WTC11 (cell line): ENCODE data around the gene CHMP2B. TPM values are rescaled to one million over a fixed set of nuclear protein-coding genes. Genes with fewer than 3 reads are reported as not detected.

ENCODE experiments used
- ATAC-seq: fragments of 200-7000 bp; cut with Tn5 transposase; 2 replicates; pipeline ENCODE4 v1.10.0; 2021; ENCODE audit warnings: mild to moderate bottlenecking, moderate library complexity
- CTCF ChIA-PET: fragments of 300-600 bp; sonication (Branson Sonifier 250); formaldehyde crosslinking; loops from one replicate; lab custom pipeline; 2021; ENCODE audit warnings: antibody characterized with exemption; lab: Charles Lee
- POLR2A ChIA-PET: fragments of 350-600 bp; sonication (Branson Sonifier 250); formaldehyde crosslinking; loops from one replicate; lab custom pipeline; 2021; ENCODE audit warnings: antibody characterized with exemption; lab: Charles Lee
- DNase-seq: peaks from one replicate; pipeline ENCODE4 v3.0.0; 2021; ENCODE audit warnings: low spot score
- H3K27ac Mint-ChIP-seq: 2 replicates; pipeline ENCODE4 v1.8.0; 2021; ENCODE audit warnings: mixed read lengths
- H3K27me3 Mint-ChIP-seq: 2 replicates; pipeline ENCODE4 v1.8.0; 2021; ENCODE audit warnings: low read depth, mild to moderate bottlenecking, moderate library complexity, mixed read lengths
- H3K36me3 Mint-ChIP-seq: 2 replicates; pipeline ENCODE4 v1.8.0; 2021; ENCODE audit warnings: mixed read lengths
- H3K4me1 Mint-ChIP-seq: 2 replicates; pipeline ENCODE4 v1.8.0; 2022; ENCODE audit warnings: mixed read lengths
- H3K4me3 Mint-ChIP-seq: 2 replicates; pipeline ENCODE4 v1.8.0; 2021; ENCODE audit warnings: mild to moderate bottlenecking, moderate library complexity, mixed read lengths
- H3K9me3 Mint-ChIP-seq: 2 replicates; pipeline ENCODE4 v1.8.0; 2021; ENCODE audit warnings: mixed read lengths
- ATF3 ChIP-seq: sonication (generic); formaldehyde crosslinking; conservative IDR thresholded peaks from 2 replicates; pipeline ENCODE4 v1.8.1; 2022; ENCODE audit warnings: mild to moderate bottlenecking, missing genetic modification reagents
- CTCF ChIP-seq: fragments of 200-600 bp; IDR thresholded peaks from 2 replicates; pipeline ENCODE4 v1.8.0; 2022; ENCODE audit warnings: antibody characterized with exemption
- E2F5 ChIP-seq: sonication (generic); formaldehyde crosslinking; IDR thresholded peaks from 2 replicates; pipeline ENCODE4 v1.8.1; 2022; ENCODE audit warnings: mild to moderate bottlenecking, moderate library complexity, missing genetic modification reagents
- ERG ChIP-seq: fragments of 250-450 bp; sonication (Bioruptor Pico); IDR thresholded peaks from 2 replicates; pipeline ENCODE4 v1.8.0; 2021; ENCODE audit warnings: mild to moderate bottlenecking
- ESRRA ChIP-seq: sonication (generic); formaldehyde crosslinking; IDR thresholded peaks from 2 replicates; pipeline ENCODE4 v1.8.1; 2022; ENCODE audit warnings: mild to moderate bottlenecking, missing genetic modification reagents, borderline replicate concordance
- FOXJ3 ChIP-seq: sonication (generic); formaldehyde crosslinking; IDR thresholded peaks from 2 replicates; pipeline ENCODE4 v1.9.0; 2021; ENCODE audit warnings: missing genetic modification reagents, mild to moderate bottlenecking, borderline replicate concordance
- FOXK1 ChIP-seq: sonication (generic); formaldehyde crosslinking; IDR thresholded peaks from 2 replicates; pipeline ENCODE4 v1.8.0; 2022; ENCODE audit warnings: mild to moderate bottlenecking, moderate library complexity, missing genetic modification reagents
- FOXP4 ChIP-seq: sonication (generic); formaldehyde crosslinking; IDR thresholded peaks from 2 replicates; pipeline ENCODE4 v1.8.0; 2022; ENCODE audit warnings: mild to moderate bottlenecking, missing genetic modification reagents
- GABPB1 ChIP-seq: sonication (generic); formaldehyde crosslinking; IDR thresholded peaks from 2 replicates; pipeline ENCODE4 v1.8.1; 2023; ENCODE audit warnings: mild to moderate bottlenecking, missing genetic modification reagents
- GRHL2 ChIP-seq: fragments of 250-450 bp; sonication (Bioruptor Pico); IDR thresholded peaks from 2 replicates; pipeline ENCODE4 v1.8.0; 2022; ENCODE audit warnings: mild to moderate bottlenecking, moderate library complexity; ENCODE audit not compliant: insufficient replicate concordance, severe bottlenecking
- IRF2 ChIP-seq: sonication (generic); formaldehyde crosslinking; IDR thresholded peaks from 2 replicates; pipeline ENCODE4 v1.8.0; 2022; ENCODE audit warnings: low read depth, missing genetic modification reagents, borderline replicate concordance
- NFATC4 ChIP-seq: fragments of 250-450 bp; sonication (Bioruptor Pico); IDR thresholded peaks from 2 replicates; pipeline ENCODE4 v1.9.0; 2021; ENCODE audit warnings: mild to moderate bottlenecking
- NR2C2 ChIP-seq: sonication (generic); formaldehyde crosslinking; IDR thresholded peaks from 2 replicates; pipeline ENCODE4 v1.8.0; 2022; ENCODE audit warnings: mild to moderate bottlenecking, missing genetic modification reagents
- NR3C1 ChIP-seq: sonication (generic); formaldehyde crosslinking; conservative IDR thresholded peaks from 2 replicates; pipeline ENCODE4 v1.8.1; 2023; ENCODE audit warnings: low read depth, mild to moderate bottlenecking, missing genetic modification reagents
- OVOL2 ChIP-seq: fragments of 250-450 bp; sonication (Bioruptor Pico); IDR thresholded peaks from 2 replicates; pipeline ENCODE4 v1.9.0; 2021; ENCODE audit warnings: mild to moderate bottlenecking, borderline replicate concordance
- SMAD3 ChIP-seq: sonication (generic); formaldehyde crosslinking; IDR thresholded peaks from 2 replicates; pipeline ENCODE4 v1.8.0; 2022; ENCODE audit warnings: missing genetic modification reagents, mild to moderate bottlenecking, borderline replicate concordance
- SOX15 ChIP-seq: fragments of 250-450 bp; sonication (Bioruptor Pico); IDR thresholded peaks from 2 replicates; pipeline ENCODE4 v1.9.0; 2021; ENCODE audit warnings: mild to moderate bottlenecking
- TCF7 ChIP-seq: sonication (generic); formaldehyde crosslinking; IDR thresholded peaks from 2 replicates; pipeline ENCODE4 v1.8.0; 2022; ENCODE audit warnings: mild to moderate bottlenecking, low read depth, missing genetic modification reagents, moderate library complexity
- TP53 ChIP-seq: sonication (generic); formaldehyde crosslinking; IDR thresholded peaks from 2 replicates; pipeline ENCODE4 v1.8.1; 2023; ENCODE audit warnings: mild to moderate bottlenecking, missing genetic modification reagents
- ZBTB21 ChIP-seq: sonication (generic); formaldehyde crosslinking; IDR thresholded peaks from 2 replicates; pipeline ENCODE4 v1.8.1; 2023; ENCODE audit warnings: mild to moderate bottlenecking, missing genetic modification reagents, borderline replicate concordance
- ZNF138 ChIP-seq: sonication (generic); formaldehyde crosslinking; conservative IDR thresholded peaks from 2 replicates; pipeline ENCODE4 v1.8.1; 2022; ENCODE audit warnings: mild to moderate bottlenecking, moderate library complexity, missing genetic modification reagents
- ZNF219 ChIP-seq: sonication (generic); formaldehyde crosslinking; IDR thresholded peaks from 2 replicates; pipeline ENCODE4 v1.8.0; 2023; ENCODE audit warnings: missing genetic modification reagents, mild to moderate bottlenecking, borderline replicate concordance
- ZNF671 ChIP-seq: fragments of 250-450 bp; sonication (Bioruptor Pico); IDR thresholded peaks from 2 replicates; pipeline ENCODE4 v1.8.0; 2021; ENCODE audit warnings: mild to moderate bottlenecking
- total RNA-seq: library from RNA; stranded (reverse); gene quantifications from 3 replicates; pipeline ENCODE4 v1.2.3, GENCODE V29; 2021
- TF ChIP-seq, protein P1 (sequence below): sonication (generic); formaldehyde crosslinking; conservative IDR thresholded peaks from 2 replicates; pipeline ENCODE4 v1.8.1; 2023; ENCODE audit warnings: mild to moderate bottlenecking, low read depth, missing genetic modification reagents, moderate library complexity
- TF ChIP-seq, protein P2 (sequence below): sonication (generic); formaldehyde crosslinking; IDR thresholded peaks from 2 replicates; pipeline ENCODE4 v1.8.0; 2023; ENCODE audit warnings: missing genetic modification reagents
- TF ChIP-seq, protein P3 (sequence below): sonication (generic); formaldehyde crosslinking; IDR thresholded peaks from 2 replicates; pipeline ENCODE4 v1.8.1; 2023; ENCODE audit warnings: mild to moderate bottlenecking, moderate library complexity, missing genetic modification reagents

CHMP2B gene
- total RNA-seq, 1 experiment from 2014 or later: 37.8 TPM

DNA sequence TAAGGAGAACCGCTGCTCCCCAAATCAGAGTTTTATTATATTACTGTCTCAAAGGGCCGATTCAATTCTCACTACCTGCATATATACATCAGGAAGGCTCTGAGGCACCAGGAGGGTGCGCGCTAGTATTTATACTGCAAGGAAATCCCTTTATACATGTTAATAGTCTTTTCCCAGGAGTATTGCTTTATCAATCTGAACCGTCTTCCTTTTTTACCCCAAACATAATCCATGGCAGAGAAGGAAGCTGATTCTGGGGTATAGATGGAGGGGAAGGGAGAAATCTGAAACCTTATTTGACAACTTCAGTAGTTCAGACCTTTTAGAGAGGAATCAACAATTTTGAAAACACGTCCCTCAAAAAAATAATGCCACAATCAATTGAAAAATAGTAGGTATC lies 49.4 kb downstream of the CHMP2B start, which contains the start of gene POU1F1:
TSS of gene POU1F1 (minus strand) at position 101 of the 400 bp plus-strand sequence. CDS start 122 bp downstream, outside the sequence.
- DNase-seq: no peak
- TF ChIP-seq ESRRA (CRISPR knock-in tag) (no peak), ERG (CRISPR knock-in tag) (no peak), FOXP4 (no peak), ZBTB21 (CRISPR knock-in tag) (no peak), NFATC4 (CRISPR knock-in tag) (no peak), NR3C1 (CRISPR knock-in tag) (no peak), TCF7 (no peak), GRHL2 (no peak), SOX15 (no peak), OVOL2 (CRISPR knock-in tag) (no peak), FOXJ3 (no peak), ZNF219 (CRISPR knock-in tag) (no peak), FOXK1 (CRISPR knock-in tag) (no peak), TP53 (CRISPR knock-in tag) (no peak), CTCF (no peak), GABPB1 (CRISPR knock-in tag) (no peak), E2F5 (no peak)
- TF ChIP-seq, protein P1, sequence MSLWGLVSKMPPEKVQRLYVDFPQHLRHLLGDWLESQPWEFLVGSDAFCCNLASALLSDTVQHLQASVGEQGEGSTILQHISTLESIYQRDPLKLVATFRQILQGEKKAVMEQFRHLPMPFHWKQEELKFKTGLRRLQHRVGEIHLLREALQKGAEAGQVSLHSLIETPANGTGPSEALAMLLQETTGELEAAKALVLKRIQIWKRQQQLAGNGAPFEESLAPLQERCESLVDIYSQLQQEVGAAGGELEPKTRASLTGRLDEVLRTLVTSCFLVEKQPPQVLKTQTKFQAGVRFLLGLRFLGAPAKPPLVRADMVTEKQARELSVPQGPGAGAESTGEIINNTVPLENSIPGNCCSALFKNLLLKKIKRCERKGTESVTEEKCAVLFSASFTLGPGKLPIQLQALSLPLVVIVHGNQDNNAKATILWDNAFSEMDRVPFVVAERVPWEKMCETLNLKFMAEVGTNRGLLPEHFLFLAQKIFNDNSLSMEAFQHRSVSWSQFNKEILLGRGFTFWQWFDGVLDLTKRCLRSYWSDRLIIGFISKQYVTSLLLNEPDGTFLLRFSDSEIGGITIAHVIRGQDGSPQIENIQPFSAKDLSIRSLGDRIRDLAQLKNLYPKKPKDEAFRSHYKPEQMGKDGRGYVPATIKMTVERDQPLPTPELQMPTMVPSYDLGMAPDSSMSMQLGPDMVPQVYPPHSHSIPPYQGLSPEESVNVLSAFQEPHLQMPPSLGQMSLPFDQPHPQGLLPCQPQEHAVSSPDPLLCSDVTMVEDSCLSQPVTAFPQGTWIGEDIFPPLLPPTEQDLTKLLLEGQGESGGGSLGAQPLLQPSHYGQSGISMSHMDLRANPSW (CRISPR knock-in tag): no peak
- Mint-ChIP-seq H3K4me1 (no peaks in the 10 kb centered on the region), H3K4me3 (no peak within 1 kb of the TSS), H3K27me3 (no peaks in the 10 kb centered on the region), H3K9me3 (no peaks in the 10 kb centered on the region), H3K27ac (no peak within 1 kb of the TSS), H3K36me3 (no peaks in the 10 kb centered on the region)
- ChIA-PET POLR2A (no interaction called here), CTCF (no interaction called here)
- ATAC-seq: no peak

DNA sequence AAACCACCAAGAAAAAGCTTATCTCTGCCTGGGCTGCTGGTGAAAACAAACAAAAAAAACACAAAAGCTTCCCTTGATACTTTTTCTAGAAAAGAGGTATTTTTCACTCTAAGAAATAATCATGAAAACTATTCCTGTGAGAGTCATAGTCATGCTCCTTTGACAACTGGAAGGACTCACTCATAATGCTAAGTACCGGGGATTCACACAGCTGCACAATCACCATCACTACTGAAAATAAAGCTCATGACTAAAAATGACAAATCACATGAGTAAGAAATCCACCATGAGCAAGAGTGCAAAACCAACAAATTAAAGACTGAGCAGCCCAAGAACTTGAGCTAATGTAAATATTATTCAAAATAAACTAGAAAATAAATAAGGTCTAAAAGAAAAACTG lies 59.9 kb downstream of the CHMP2B start:
- Mint-ChIP-seq H3K4me3 (no peak overlapping the region), H3K27ac (no peak overlapping the region), H3K4me1 (no peaks in the 10 kb centered on the region), H3K9me3 (peaks cover 11% of the 10 kb centered on the region), H3K36me3 (no peaks in the 10 kb centered on the region), H3K27me3 (no peaks in the 10 kb centered on the region)
- ChIA-PET POLR2A (no interaction called here), CTCF (interaction anchor here (1.0 to 1.1 kb wide), 2 partner anchors 12 to 64 kb away, joined by 4 to 5 read pairs; no protein-coding TSS in a partner anchor)
- DNase-seq (no peak), ATAC-seq (no peak)
- TF ChIP-seq ZNF671 (no peak), NR2C2 (CRISPR knock-in tag) (no peak), ZNF138 (no peak), SMAD3 (no peak), ATF3 (CRISPR knock-in tag) (no peak), IRF2 (CRISPR knock-in tag) (no peak), ESRRA (CRISPR knock-in tag) (no peak)
- TF ChIP-seq, protein P2, sequence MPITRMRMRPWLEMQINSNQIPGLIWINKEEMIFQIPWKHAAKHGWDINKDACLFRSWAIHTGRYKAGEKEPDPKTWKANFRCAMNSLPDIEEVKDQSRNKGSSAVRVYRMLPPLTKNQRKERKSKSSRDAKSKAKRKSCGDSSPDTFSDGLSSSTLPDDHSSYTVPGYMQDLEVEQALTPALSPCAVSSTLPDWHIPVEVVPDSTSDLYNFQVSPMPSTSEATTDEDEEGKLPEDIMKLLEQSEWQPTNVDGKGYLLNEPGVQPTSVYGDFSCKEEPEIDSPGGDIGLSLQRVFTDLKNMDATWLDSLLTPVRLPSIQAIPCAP: no peak
- TF ChIP-seq, protein P3, sequence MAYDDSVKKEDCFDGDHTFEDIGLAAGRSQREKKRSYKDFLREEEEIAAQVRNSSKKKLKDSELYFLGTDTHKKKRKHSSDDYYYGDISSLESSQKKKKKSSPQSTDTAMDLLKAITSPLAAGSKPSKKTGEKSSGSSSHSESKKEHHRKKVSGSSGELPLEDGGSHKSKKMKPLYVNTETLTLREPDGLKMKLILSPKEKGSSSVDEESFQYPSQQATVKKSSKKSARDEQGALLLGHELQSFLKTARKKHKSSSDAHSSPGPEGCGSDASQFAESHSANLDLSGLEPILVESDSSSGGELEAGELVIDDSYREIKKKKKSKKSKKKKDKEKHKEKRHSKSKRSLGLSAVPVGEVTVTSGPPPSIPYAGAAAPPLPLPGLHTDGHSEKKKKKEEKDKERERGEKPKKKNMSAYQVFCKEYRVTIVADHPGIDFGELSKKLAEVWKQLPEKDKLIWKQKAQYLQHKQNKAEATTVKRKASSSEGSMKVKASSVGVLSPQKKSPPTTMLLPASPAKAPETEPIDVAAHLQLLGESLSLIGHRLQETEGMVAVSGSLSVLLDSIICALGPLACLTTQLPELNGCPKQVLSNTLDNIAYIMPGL (CRISPR knock-in tag): no peak
